ENCODE results near the gene PPFIBP1.

- no peak for TF ChIP-seq POLR2A (IDR thresholded peaks at IDR 0.05; ENCODE audit: low read depth, low read length)
- TF ChIP-seq, protein P1, sequence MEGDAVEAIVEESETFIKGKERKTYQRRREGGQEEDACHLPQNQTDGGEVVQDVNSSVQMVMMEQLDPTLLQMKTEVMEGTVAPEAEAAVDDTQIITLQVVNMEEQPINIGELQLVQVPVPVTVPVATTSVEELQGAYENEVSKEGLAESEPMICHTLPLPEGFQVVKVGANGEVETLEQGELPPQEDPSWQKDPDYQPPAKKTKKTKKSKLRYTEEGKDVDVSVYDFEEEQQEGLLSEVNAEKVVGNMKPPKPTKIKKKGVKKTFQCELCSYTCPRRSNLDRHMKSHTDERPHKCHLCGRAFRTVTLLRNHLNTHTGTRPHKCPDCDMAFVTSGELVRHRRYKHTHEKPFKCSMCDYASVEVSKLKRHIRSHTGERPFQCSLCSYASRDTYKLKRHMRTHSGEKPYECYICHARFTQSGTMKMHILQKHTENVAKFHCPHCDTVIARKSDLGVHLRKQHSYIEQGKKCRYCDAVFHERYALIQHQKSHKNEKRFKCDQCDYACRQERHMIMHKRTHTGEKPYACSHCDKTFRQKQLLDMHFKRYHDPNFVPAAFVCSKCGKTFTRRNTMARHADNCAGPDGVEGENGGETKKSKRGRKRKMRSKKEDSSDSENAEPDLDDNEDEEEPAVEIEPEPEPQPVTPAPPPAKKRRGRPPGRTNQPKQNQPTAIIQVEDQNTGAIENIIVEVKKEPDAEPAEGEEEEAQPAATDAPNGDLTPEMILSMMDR (conservative IDR thresholded peaks at IDR 0.05; ENCODE audit: low read depth, low read length), result no peak
- no peak for TF ChIP-seq MXI1 (IDR thresholded peaks at IDR 0.05; ENCODE audit: borderline replicate concordance, low read depth, low read length)
- TF ChIP-seq CHD1 (IDR thresholded peaks at IDR 0.05; ENCODE audit: low read depth, low read length), result no peak
Observed at GRCh38 chr12:27583057-27583797, 59.2 kb downstream of the PPFIBP1 start.

Data from IMR-90 (cell line).